HG03060 (cell line): Measurements from ENCODE around the gene ENDOU.

Experiments used
- ATAC-seq: cut with Tn5 transposase; IDR thresholded peaks from one replicate; pipeline ENCODE4 v1.9.1; 2021; ENCODE audit warnings: low read depth, moderate number of reproducible peaks; ENCODE audit not compliant: unreplicated experiment

Gene ENDOU, protein sequence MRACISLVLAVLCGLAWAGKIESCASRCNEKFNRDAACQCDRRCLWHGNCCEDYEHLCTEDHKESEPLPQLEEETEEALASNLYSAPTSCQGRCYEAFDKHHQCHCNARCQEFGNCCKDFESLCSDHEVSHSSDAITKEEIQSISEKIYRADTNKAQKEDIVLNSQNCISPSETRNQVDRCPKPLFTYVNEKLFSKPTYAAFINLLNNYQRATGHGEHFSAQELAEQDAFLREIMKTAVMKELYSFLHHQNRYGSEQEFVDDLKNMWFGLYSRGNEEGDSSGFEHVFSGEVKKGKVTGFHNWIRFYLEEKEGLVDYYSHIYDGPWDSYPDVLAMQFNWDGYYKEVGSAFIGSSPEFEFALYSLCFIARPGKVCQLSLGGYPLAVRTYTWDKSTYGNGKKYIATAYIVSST

DNA sequence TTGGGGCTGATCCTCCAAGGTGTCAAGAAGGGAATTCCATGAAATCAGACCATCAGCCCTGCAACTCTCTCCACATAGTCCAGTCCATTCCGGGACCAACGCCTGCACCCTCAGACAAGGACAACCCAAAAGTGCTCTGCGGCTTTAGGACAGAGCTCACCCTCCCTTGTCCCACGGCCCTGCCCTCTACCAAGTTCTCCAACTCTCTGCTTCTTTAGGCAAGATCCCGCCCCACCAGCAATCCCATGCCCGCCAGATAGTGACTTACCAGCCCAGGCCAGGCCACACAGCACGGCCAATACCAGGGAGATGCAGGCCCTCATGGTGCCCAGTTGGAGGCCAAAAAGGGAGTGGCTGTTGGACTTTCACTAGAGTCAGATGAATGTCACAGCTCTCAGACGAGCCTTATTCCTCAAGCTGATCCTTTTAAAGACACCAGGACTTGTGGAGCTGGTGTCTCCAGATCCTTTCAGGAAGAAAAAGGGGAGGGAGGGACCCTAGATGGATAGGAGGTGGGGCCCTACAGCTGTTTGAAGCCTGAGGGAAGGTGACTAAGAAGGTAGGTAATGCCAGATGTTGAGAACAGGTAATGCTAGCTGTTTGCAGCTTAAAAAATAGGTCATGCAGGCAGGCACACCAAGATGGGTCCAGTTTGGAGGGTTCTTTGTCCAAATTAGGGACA is at the start of gene ENDOU:
TSS of gene ENDOU (minus strand) at position 400 of the 682 bp plus-strand sequence. CDS start at position 323, 77 bp downstream.
- no peak for ATAC-seq

- no peak for ATAC-seq
Observed at GRCh38 chr12:47774663-47775062, 49.4 kb upstream of the ENDOU start.

GRCh38 chr12:47773858-47774580 is 48.7 kb upstream of the ENDOU start:
- ATAC-seq: no peak

- no peak for ATAC-seq
Observed at GRCh38 chr12:47773062-47773857, 48.0 kb upstream of the ENDOU start, which contains the start of gene SLC48A1. SLC48A1 (plus strand) TSS chr12:47773238; CDS start chr12:47773305, 67 bp downstream.

GRCh38 chr12:47772738-47773061 is 47.4 kb upstream of the ENDOU start:
- ATAC-seq: no peak

GRCh38 chr12:47772094-47772660 is 46.9 kb upstream of the ENDOU start:
- ATAC-seq: no peak

- no peak for ATAC-seq
Observed at GRCh38 chr12:47771304-47771703, 46.0 kb upstream of the ENDOU start.

DNA sequence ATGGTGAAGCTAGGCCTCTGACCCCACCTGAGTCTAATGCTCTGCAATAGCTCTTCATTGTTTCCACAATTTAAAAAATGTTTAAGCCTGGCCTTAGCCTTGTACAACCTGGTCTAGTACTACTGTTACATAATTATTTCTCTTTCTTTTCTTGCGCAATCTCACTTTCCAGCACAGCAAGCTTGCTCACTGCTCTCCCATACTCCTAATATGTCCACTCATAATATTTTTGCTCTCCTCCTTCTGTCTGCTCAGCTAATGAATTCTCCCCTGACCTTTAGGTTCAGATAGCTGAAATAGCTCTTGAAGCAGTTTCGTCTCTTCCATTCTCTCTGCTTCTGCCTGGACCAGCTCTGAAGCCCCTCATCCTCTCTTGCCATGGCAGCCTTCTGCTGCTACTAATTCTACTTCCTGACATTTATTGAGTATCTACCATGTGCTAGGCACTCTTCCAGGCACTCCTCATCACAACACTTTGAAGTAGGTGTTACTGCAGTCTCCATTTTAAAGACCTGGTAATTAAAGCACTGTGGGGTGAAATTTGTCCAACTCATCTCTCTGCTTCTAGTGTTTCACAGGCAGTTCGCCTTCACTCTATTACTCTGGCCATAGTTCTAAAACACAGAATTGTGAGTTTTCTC is 44.9 kb upstream of the ENDOU start:
- ATAC-seq: no peak

GRCh38 chr12:47769234-47770085 is 44.2 kb upstream of the ENDOU start:
- no peak for ATAC-seq

GRCh38 chr12:47768323-47768811 is 43.1 kb upstream of the ENDOU start:
- ATAC-seq: no peak

- ATAC-seq: no peak
Observed at GRCh38 chr12:47767216-47767724, 42.0 kb upstream of the ENDOU start.

GRCh38 chr12:47766502-47767215 is 41.4 kb upstream of the ENDOU start:
- ATAC-seq: no peak

DNA sequence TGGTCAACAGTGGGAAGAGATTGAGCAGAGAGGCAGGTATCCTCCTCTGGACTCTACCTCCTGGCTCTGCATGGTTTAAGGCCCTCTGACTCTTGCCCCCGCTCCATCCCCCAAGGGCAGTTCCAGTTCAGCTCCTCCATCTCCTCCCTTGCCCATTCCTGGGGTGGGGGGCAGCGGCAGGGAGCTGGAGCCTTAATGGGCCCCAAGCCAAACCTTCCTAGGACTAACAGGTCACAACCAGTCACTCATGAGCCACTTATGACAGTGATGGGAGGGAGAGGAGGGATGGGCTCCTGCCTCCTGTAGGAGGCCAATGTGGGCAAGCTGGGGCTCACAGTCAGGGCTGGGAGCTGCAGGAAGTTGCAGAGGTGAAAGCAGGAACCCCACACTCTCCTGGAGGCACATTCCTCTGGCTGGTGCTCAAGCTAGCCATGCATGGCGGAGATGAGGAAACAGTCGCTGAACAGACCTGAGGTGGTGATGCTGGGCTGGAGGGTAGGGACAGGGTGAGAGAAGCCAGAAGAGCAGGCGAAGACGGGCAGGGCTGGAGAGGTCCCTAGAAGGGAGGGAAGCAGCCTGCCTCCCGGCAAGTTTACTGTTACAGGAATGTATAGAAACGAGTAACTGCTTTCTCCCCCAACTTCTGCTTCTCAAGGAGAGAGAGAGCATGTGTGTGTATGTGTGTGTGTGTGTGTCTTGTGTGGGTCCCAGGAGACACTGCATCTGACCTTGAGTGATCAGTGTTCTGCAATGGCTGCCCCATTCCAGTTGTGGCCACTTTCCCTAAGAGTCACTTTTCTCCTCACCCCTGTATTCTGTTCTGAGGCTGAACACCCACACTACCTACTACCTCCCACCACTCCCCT is 38.4 kb upstream of the ENDOU start:
- ATAC-seq: no peak

DNA sequence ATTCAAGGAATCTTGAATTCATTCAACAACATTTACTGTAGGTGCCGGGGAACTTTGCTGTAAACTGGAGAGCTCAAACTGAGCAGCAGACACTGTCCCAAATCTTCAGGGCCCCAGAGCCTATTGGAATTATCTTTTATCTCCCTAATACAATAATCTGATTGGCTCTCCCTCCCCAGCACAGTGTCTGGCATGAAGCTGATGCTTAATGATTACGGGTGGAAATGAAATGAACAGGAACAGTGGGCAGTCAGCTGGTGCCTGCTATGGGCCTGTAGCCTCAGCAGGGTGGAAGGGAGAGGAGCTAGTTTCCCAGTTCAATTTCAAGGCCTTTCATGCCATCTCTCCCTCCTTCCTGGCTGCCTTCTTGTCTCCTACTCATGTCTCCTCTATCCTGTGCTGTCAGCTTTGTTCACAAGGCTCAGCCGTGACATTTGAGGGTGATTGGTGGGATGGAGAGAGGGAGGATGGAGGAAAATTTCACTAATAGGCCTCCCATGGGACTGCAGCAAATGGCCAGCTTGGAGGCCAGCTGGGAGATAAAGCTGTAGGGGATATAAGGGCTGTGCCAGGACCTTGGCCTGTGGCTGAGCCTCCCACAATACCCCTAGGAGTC is 37.7 kb upstream of the ENDOU start:
- ATAC-seq: no peak

GRCh38 chr12:47758834-47759690 is 33.8 kb upstream of the ENDOU start, which contains the start of gene RAPGEF3:
RAPGEF3 (minus strand) TSS chr12:47758880; CDS start chr12:47758556, 324 bp downstream.
- ATAC-seq: no peak

- ATAC-seq: no peak
Observed at GRCh38 chr12:47758584-47758833, 33.2 kb upstream of the ENDOU start.
